Effector CD8-positive, alpha-beta T cell (primary cell): ENCODE data around the gene TUFT1.
"Not testable (repeated sequence)": the region's sequence is repeated elsewhere in the genome, so short reads cannot be mapped to it uniquely, and the experiment has no call there.

Source experiments
- DNase-seq: peaks from one replicate; lab custom pipeline; 2025; lab: John Stamatoyannopoulos, UW

TUFT1 gene

DNA sequence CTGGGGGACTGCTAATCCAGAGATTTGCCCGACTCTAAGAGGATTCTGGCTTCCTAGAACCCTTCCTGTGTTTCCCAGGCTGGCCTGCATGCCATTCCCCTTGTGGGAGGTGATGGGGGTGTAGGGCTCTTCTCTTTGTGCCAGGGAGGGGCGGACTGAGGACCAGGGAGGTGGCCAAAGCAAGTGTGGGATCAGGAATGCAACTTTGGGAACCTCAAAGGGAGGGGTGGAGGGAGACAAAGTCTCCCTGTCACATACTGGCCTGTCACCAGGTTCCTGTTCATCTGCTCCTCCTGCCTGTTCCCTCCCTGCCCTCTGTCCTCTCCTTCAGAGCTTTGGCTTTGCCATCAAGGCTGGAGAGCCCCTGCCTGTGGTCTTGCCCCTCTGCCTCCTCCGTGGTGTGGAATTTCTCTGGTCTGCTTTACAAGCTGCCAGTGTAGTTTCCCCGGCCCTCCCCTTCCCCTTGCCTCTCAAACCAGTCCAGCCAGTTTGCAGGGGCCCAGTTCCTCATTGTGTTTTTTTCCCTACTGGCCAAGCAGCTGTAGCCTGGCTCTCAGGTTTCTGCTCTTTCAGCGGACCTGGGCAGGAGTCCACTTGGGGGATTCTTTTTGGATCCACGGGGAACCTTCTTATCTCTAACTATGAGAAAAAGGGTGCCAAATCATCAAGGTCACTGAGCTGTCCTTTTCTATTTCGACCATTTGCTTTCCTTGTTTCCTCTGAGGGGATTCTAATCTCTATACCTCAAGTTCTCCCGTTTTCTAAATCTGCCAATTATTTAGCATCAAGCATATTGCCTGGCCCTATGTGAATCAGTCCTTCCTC, 27.1 kb upstream of the TUFT1 start:
- no peak for DNase-seq

DNA sequence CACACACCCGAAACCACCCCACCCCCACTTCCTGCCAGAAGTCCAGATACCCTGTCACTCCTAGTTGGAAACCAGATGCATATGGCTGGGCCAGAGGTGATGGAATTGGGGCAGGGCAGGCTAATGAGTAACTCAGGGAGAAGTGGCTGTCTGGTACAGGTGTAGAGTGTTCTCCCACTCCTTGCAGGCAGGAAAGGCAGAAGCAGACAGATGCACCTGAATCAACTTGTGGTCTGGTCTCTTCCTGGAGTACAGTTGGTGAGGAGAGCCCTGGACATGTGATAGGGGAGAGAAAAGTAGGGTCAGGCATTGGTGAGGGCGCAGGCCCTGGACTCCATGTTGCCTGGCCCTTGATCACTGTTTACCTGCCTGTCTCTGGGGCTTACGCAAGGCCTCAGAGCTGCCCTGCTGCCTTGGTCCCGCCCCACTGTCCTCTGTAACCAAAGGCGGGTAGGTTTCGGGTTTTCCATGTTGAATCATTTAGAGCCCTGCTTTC, 26.4 kb upstream of the TUFT1 start:
- DNase-seq: no peak

DNA sequence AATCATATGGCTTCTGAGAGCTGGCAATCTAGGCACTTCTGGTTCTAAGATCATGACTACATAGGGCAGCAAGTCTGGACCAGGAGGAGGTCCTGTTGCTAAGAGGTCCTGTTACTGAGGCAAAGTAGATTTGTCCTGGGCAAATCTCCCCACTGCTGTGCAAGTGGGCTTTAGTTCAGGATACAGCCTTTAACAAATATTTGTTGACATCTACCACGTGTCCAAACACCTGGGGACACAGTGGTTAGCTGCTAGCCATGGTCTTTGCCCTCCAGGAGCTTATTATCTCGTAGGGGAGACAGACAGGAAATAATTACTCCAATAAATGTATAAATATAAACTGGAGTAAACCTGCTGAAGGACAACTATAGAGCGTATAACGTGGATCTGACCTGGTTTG, 25.7 kb upstream of the TUFT1 start:
- no peak for DNase-seq

DNA sequence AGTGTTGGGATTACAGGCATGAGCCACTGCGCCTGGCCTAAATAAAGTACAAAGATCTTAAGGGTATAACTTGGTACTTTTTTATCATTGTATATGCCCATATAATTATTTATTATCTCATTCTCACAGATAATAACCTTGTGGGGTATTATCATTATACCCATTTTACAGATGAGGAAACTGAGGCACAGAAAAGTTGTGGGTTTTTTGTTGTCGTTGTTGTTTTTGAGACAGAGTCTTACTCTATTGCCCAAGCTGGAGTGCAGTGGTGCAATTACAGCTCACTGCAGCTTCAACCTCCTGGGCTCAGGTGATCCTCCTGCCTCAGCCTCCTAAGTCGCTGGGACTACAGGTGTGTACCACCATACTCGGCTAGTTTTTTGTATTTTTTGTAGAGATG, 24.8 kb upstream of the TUFT1 start:
- DNase-seq: no peak

DNA sequence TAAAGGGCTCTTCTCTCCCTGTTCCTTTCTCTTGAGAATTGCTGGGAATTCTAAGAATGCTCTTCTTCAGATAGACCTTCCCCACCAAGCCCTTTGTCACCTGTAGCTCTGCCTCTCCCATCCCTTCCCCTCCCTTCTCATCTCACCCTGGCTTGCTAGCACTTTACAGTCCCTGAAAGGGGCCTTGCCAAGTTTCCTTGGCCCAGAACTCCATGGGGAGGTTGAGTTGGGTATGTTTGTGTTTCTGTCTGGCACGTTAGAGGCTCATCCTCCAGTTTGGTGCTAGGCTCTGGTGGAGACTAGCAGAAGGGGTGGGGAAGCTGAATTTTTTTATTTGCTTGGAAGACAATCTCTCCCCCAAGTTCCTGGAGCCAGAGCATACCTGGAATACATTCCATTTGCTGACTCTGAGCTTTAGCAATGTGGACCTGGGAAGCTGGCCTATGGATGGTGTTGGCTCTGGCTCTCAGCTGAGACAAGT, 24.0 kb upstream of the TUFT1 start:
- DNase-seq: no peak

DNA sequence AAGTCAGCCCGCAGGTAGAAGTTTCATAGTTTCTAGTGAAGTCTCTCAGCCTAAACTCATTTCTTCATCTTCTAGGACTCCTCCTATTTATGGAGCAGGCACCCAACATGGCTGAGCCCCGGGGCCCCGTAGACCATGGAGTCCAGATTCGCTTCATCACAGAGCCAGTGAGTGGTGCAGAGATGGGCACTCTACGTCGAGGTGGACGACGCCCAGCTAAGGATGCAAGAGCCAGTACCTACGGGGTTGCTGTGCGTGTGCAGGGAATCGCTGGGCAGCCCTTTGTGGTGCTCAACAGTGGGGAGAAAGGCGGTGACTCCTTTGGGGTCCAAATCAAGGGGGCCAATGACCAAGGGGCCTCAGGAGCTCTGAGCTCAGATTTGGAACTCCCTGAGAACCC, 21.7 kb upstream of the TUFT1 start:
- DNase-seq: no peak

DNA sequence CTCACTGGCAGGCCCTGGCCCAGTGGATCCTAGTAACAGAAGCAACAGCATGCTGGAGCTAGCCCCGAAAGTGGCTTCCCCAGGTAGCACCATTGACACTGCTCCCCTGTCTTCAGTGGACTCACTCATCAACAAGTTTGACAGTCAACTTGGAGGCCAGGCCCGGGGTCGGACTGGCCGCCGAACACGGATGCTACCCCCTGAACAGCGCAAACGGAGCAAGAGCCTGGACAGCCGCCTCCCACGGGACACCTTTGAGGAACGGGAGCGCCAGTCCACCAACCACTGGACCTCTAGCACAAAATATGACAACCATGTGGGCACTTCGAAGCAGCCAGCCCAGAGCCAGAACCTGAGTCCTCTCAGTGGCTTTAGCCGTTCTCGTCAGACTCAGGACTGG, 21.2 kb upstream of the TUFT1 start:
- DNase-seq: no peak

DNA sequence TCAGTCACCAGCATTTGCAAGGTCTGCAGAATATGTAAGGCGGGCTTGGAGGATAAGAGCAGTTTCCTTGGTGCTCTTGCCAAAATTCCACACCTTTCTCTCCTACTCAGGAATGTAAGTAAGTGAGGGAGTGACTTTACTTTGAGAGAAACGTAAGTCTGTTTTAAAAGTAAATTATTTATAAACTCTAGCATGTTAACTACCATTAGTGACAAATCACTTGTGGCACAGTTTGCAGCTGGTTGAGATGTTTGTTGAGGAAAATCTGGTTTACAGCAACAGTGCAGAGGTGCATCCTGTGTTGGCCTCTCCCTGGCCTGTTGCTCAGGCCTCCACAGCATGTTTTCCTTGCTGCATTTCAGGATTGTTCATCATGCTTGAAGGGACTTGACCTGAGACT, 20.4 kb upstream of the TUFT1 start:
- DNase-seq: no peak

DNA sequence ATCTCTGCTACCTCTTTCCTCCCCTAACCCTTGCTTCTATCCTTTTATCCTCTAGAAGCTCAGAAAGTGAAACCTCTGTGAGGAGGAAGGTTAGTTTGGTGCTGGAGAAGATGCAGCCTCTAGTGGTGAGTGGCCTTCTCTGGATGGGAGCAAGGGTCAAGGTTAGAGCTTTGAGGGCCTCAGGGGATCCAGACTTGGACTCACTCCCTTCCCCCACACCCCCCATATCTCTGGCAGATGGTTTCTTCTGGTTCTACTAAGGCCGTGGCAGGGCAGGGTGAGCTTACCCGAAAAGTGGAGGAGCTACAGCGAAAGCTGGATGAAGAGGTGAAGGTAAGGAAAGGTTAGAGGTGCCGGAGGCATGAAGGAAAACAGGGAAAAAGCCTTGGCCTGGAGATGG, 19.8 kb upstream of the TUFT1 start:
- DNase-seq: no peak

DNA sequence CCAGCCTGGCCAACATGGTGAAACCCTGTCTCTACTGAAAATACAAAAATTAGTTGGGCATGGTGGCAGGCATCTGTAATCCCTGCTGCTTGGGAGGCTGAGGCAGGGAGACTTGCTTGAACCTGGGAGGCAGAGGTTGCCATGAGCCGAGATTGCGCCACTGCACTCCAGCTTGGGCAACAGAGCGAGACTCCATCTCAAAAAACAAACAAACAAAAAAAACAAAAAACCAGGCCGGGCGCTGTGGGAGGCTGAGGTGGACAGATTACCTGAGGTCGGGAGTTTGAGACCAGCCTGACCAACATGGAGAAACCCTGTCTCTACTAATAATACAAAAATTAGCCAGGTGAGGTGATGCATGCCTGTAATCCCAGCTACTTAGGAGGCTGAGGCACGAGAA, 17.7 kb upstream of the TUFT1 start:
- DNase-seq: not testable (repeated sequence)

DNA sequence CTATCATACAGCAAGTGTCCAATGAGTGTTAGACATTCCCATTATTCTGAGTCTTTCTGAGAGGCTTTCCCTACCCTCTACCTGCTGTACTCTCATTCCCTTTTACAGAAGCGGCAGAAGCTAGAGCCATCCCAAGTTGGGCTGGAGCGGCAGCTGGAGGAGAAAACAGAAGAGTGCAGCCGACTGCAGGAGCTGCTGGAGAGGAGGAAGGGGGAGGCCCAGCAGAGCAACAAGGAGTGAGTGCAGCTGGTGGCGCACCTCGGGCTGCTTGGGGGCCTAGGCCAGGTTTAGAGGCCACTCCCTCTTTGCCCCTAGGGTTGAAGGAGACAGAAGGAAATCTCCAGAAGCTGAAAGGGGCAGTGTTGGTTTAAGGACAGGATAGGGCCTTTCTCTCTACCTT, 16.8 kb upstream of the TUFT1 start:
- no peak for DNase-seq

DNA sequence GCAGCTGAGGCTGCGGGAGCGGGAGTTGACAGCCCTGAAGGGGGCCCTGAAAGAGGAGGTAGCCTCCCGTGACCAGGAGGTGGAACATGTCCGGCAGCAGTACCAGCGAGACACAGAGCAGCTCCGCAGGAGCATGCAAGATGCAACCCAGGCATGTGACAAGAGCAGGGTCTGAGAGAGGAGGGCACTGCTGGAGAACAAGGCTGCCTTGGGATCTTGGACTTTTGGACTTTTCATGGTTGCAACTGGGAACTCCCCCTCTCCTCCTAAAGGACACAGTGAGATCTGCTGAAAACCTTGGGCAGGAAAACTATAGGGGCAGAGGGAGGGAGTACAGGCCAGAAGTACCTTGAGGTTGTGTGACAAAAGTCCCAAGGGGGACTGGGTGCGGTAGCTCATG, 15.4 kb upstream of the TUFT1 start:
- no peak for DNase-seq

DNA sequence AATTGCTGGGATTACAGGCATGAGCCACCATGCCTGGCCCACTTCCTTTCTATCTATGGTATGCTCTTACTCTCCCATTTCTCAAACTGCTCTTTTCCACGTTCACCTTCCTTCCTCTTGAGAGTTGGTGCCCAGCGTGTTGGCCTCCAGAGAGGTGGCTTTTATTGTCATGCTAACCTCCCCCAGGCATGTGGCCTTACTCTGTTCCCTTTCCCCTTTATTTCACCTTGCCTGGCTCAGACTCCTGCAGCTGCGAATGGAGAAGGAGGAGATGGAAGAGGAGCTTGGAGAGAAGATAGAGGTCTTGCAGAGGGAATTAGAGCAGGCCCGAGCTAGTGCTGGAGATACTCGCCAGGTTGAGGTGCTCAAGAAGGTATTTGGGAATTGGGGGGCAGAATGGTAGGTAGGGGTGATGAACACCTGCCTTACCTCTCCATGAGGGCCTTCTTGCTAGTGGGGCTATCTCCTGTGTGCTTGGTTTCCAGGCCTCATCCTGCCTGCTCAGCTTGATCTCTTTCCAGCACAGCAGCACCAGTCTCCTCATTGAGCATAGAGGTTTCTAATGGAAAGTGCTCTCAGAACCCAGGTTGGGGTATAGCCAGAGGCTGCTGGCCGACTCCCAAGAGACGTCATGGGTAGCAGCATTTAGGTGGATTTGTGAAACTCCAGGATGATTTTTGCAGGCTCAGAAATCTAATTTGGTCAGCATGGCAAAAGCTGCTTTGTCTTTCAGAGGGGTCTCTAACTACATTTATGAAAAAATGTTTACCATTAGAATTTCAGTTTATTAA, 13.2 kb upstream of the TUFT1 start:
- DNase-seq: no peak

DNA sequence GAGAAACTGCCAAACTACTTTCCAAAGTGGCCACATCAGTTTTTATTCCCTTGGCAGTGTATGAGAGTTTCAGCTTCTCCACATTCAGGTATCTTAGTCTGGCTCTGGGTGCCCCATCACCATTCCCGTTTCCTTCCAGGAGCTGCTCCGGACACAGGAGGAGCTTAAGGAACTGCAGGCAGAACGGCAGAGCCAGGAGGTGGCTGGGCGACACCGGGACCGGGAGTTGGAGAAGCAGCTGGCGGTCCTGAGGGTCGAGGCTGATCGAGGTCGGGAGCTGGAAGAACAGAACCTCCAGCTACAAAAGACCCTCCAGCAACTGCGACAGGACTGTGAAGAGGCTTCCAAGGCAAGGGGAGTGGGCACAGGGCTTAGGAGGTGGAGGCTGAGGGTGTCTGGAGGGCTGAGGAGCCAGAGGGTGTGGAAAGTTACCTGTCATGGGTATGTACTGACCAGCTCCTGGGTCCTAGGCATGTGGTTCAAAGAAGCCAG, 10.9 kb upstream of the TUFT1 start:
- DNase-seq: no peak

DNA sequence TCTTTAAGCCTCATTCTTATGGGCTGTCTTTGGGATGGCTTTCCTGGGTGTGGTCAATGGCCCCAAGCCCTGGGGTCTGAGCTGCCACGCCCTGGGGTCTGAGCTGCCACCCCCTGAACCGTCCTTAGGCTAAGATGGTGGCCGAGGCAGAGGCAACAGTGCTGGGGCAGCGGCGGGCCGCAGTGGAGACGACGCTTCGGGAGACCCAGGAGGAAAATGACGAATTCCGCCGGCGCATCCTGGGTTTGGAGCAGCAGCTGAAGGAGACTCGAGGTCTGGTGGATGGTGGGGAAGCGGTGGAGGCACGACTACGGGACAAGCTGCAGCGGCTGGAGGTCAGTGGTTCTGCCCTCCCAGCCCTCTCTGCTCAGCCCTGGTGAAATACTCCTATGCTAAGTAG, 10.3 kb upstream of the TUFT1 start:
- no peak for DNase-seq

DNA sequence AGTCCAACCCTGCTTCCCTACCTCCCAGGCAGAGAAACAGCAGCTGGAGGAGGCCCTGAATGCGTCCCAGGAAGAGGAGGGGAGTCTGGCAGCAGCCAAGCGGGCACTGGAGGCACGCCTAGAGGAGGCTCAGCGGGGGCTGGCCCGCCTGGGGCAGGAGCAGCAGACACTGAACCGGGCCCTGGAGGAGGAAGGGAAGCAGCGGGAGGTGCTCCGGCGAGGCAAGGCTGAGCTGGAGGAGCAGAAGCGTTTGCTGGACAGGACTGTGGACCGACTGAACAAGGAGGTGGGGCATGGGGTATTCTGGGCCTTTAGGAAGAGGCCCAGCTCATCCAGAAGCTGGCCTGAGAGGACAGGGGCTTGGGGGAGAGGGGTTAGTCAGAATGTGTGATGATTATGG, 9.6 kb upstream of the TUFT1 start:
- DNase-seq: no peak

DNA sequence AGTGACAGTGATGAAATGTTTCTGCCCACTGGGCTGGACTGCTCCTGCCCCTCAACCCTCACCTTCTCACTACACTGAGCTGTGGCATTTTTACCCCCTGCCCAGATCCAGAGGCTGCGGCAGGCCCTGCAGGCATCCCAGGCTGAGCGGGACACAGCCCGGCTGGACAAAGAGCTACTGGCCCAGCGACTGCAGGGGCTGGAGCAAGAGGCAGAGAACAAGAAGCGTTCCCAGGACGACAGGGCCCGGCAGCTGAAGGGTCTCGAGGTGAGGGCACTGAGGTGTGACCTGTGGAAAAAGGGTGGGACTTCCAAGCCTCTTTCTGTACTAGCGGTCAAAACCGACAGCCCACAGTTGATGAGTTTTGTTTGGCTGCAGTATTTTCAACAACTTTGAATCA, 6.2 kb upstream of the TUFT1 start:
- DNase-seq: no peak

DNA sequence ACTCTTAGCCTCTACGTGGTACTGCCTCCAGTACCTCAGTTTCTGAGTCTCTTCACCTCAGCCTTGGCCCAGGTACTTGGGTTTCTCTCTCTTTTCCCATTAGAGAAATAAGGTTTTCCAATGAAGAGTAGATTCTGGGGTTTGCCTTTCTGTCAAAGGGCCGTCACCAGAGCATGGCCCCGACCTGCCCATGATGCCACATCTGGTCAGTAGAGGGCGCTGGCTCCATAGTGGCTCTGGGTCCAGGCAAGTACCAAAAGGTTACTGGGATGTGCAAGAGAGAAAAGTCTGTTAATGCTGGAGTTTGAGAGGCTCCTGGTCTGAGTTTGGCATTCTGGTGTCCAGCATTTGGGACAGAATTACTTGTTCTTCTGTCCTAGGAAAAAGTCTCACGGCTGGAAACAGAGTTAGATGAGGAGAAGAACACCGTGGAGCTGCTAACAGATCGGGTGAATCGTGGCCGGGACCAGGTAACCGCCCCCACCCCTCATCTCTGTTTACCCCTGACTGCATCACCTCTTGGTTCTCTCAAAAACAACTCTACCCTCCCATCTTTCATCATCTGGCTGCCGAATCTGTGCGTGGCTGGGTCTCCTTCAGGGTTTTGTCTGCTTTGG, 5.3 kb upstream of the TUFT1 start:
- peak; percentile 53 for DNase-seq

DNA sequence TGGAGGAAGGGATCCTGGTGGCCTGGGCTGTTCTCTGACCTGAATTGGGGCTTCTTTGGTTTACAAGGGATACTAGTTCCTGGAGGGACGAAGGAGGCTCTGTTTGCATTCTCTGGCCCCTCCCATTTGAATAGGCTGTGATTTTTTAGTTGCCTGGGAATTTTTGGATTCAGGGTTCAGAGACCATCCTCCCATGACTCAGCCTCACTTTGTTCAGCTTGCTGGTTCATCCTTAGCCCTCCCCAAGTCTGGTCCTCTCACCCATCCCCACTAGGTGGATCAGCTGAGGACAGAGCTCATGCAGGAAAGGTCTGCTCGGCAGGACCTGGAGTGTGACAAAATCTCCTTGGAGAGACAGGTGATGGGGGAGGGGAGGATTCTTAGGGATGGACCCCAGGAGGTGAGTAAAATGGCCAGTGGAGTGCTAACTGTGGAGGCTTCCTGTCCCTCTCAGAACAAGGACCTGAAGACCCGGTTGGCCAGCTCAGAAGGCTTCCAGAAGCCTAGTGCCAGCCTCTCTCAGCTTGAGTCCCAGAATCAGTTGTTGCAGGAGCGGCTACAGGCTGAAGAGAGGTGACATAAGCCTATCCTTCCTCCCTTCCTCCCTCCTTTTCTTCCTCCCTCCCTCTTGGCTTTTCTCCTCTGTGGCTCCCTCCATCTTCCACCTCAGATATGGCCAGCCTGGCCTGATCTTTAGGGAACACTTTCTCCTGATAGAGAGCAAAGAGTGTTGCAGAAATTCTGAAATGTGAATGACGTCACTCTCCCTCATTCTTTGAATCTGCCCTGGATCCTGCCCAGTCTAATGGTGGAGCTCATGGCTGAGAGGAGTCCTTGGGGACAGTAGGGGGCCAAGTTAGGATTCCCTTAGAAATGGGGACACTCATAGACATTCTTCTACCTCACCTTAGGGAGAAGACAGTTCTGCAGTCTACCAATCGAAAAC, 4.5 kb upstream of the TUFT1 start:
- no peak for DNase-seq

DNA sequence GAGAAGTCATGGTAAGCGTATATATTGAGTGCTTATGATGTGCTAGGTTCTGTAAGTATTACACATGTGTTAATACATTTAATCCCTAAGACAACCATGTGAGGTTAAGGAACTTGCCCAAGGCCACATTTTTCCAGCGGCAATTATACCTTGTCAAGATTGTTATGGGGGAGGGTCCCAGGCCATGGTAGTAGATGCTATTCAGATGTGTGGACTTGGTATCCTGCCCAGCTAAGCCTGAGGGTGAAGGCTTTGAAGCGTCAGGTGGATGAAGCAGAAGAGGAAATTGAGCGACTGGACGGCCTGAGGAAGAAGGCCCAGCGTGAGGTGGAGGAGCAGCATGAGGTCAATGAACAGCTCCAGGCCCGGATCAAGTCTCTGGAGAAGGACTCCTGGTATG, 3.6 kb upstream of the TUFT1 start:
- DNase-seq: no peak

DNA sequence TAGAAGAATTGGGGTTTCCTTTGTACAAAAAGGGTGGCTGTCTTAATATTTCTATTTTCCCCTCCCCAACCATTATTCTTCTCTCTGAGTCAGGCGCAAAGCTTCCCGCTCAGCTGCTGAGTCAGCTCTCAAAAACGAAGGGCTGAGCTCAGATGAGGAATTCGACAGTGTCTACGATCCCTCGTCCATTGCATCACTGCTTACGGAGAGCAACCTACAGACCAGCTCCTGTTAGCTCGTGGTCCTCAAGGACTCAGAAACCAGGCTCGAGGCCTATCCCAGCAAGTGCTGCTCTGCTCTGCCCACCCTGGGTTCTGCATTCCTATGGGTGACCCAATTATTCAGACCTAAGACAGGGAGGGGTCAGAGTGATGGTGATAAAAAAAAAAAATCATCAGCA, 3.0 kb upstream of the TUFT1 start:
- no peak for DNase-seq
